ENCODE results near the gene MCTP1. TPM values are rescaled to one million over a fixed set of nuclear protein-coding genes. Genes with fewer than 3 reads are reported as not detected.

Gene MCTP1
- total and polyA plus RNA-seq, 10 of the 15 experiments (the other 5 are each of a cell fraction or from before 2014, with no cell fraction given) = 12.6 to 45.9 (median 18.8) TPM

GRCh38 chr5:94900006-94900505 is 384.8 kb downstream of the MCTP1 start:
- Histone ChIP-seq H3K4me3 (no peak overlapping the region), H2AFZ (ENCODE audit: control insufficient read depth, low read depth, low read length) (no peak overlapping the region), H4K20me1 (ENCODE audit: control insufficient read depth, insufficient read depth) (no peaks in the 10 kb centered on the region), H3K9me3 (replicated peaks; ENCODE audit: control insufficient read depth, insufficient read depth, low read length) (no peaks in the 10 kb centered on the region; the same call in 1 of the 3 replicates), H3K79me2 (ENCODE audit: control insufficient read depth, insufficient read depth, low read length) (no peaks in the 10 kb centered on the region), H3K4me2 (ENCODE audit: control insufficient read depth, insufficient read depth) (no peak overlapping the region), H3K27me3 (replicated peaks in 1 of 2; ENCODE audit: control insufficient read depth in 2 of 2, insufficient read depth in 2 of 2, low read length in 1 of 2) (no peaks in the 10 kb centered on the region), H3K9ac (ENCODE audit: control insufficient read depth, insufficient read depth, low read length) (no peak overlapping the region), H3K36me3 (ENCODE audit: control insufficient read depth in 2 of 2, insufficient read depth in 2 of 2, low read length in 1 of 2) (0 out of 4 replicates have a peak, but pooled peaks cover 0 to 2% of the 10 kb centered on the region in 2 experiments), H3K4me1 (ENCODE audit: control insufficient read depth, insufficient read depth, low read length) (no peaks in the 10 kb centered on the region), H3K27ac (ENCODE audit: control insufficient read depth, insufficient read depth) (no peak overlapping the region)
- TF ChIP-seq HDAC2 (IDR thresholded peaks at IDR 0.05) = no peak
- no peak for TF ChIP-seq PBX3 (IDR thresholded peaks at IDR 0.05; ENCODE audit: insufficient replicate concordance, low read depth, low read length)
- no peak for TF ChIP-seq BRCA1 (IDR thresholded peaks at IDR 0.05; ENCODE audit: low read depth, low read length)
- TF ChIP-seq NKRF (conservative IDR thresholded peaks at IDR 0.05) = no peak
- no peak for ATAC-seq
- POLR2A ChIA-PET = interaction anchor here (0.6 kb wide), 1 partner anchor 236 kb away, joined by 3 read pairs; no protein-coding TSS in a partner anchor
- intact Hi-C loops (cut with micrococcal nuclease; ENCODE audit: unreplicated experiment) = loop anchor here (5.0 kb wide), 1 partner anchor 153 kb away; no protein-coding TSS in a partner anchor
- no peak for DNase-seq (ENCODE audit: low read depth, low spot score)
- BruUV-seq (replicated peaks) = no TSS peak
- RAD21 ChIA-PET (ENCODE audit: unreplicated experiment) = no interaction called here
- in situ Hi-C loops (cut with MboI) = no loop called here
- WGBS (ENCODE audit: insufficient coverage, insufficient replicate concordance, low lambda C conversion rate, missing lambda C conversion rate) = 76% methylated on average over 3 of the region's 3 CpGs
- CTCF ChIA-PET = interaction anchor here (1.5 kb wide), 1 partner anchor 8 kb away, joined by 5 read pairs; no protein-coding TSS in a partner anchor
- FAIRE-seq = no peak
- SMC1A ChIA-PET (ENCODE audit: uncharacterized antibody, unreplicated experiment) = interaction anchor here (0.9 to 1.6 kb wide), 2 partner anchors 18 to 28 kb away, joined by 3 to 4 read pairs; no protein-coding TSS in a partner anchor

All from GM12878 (cell line).